GM12878 (cell line): ENCODE measurements around the gene C2orf92. TPM values are rescaled to one million over a fixed set of nuclear protein-coding genes. Genes with fewer than 3 reads are reported as not detected.

Source experiments
- BCL11A ChIP-seq: IDR thresholded peaks from 2 replicates; pipeline ENCODE4 v1.6.1; 2011; ENCODE audit warnings: low read depth, low read length
- CTCF ChIP-seq, 3 experiments: IDR thresholded peaks in 2 of 3; conservative IDR thresholded peaks in 1 of 3; 2 replicates each; pipeline ENCODE4 v1.5.1; 2011; ENCODE audit warnings: low read depth in 3 of 3, low read length in 3 of 3, mild to moderate bottlenecking in 3 of 3, control low read depth in 2 of 3, moderate library complexity in 2 of 3, inconsistent platforms in 1 of 3, mixed read lengths in 1 of 3; ENCODE audit not compliant: control insufficient read depth in 2 of 3, insufficient read depth in 1 of 3; ENCODE audit errors: extremely low read depth in 1 of 3
- GABPA ChIP-seq: IDR thresholded peaks from 2 replicates; pipeline ENCODE4 v1.6.1; 2014; ENCODE audit warnings: antibody characterized with exemption, low read depth, mild to moderate bottlenecking, inconsistent platforms
- HSF1 ChIP-seq: fragments of 150-350 bp; IDR thresholded peaks from 2 replicates; pipeline ENCODE4 v1.6.1; 2014; ENCODE audit warnings: mild to moderate bottlenecking, low read depth, low read length
- IKZF1 ChIP-seq: fragments of 450-650 bp; conservative IDR thresholded peaks from 2 replicates; pipeline ENCODE4 v1.6.1; 2017; ENCODE audit warnings: antibody characterized with exemption, mild to moderate bottlenecking
- IKZF2 ChIP-seq, 2 experiments: fragments of 450-650 bp; IDR thresholded peaks; 2 replicates each; pipeline ENCODE4 v1.6.1; 2017; ENCODE audit warnings: mild to moderate bottlenecking in 2 of 2, moderate library complexity in 2 of 2
- JUNB ChIP-seq: IDR thresholded peaks from 2 replicates; pipeline ENCODE4 v1.6.1; 2016; ENCODE audit warnings: antibody characterized with exemption, mild to moderate bottlenecking
- LARP7 ChIP-seq: fragments of 450-650 bp; IDR thresholded peaks from 2 replicates; pipeline ENCODE4 v1.6.1; 2017; ENCODE audit warnings: mild to moderate bottlenecking
- MTA2 ChIP-seq: fragments of 450-650 bp; IDR thresholded peaks from 2 replicates; pipeline ENCODE4 v1.6.1; 2016; ENCODE audit warnings: low read depth, mild to moderate bottlenecking, moderate library complexity
- MYC ChIP-seq: IDR thresholded peaks from 2 replicates; pipeline ENCODE4 v1.6.1; 2011; ENCODE audit warnings: mild to moderate bottlenecking, low read length, moderate library complexity, inconsistent platforms; ENCODE audit not compliant: insufficient read depth, insufficient replicate concordance, insufficient read length, severe bottlenecking
- NFIC ChIP-seq: IDR thresholded peaks from 2 replicates; pipeline ENCODE4 v1.6.1; 2012; ENCODE audit warnings: low read depth, mild to moderate bottlenecking, inconsistent platforms, low read length, moderate library complexity
- PKNOX1 ChIP-seq: fragments of 450-650 bp; IDR thresholded peaks from 2 replicates; pipeline ENCODE4 v1.6.1; 2016; ENCODE audit warnings: mild to moderate bottlenecking
- PML ChIP-seq: IDR thresholded peaks from 2 replicates; pipeline ENCODE4 v1.6.1; 2012; ENCODE audit warnings: low read length, inconsistent platforms
- POLR2AphosphoS2 ChIP-seq: IDR thresholded peaks from 2 replicates; pipeline ENCODE4 v1.6.1; 2011; ENCODE audit warnings: low read depth, mild to moderate bottlenecking, low read length, improper control_type of control experiment, moderate library complexity
- POLR2AphosphoS5 ChIP-seq: IDR thresholded peaks from 2 replicates; pipeline ENCODE4 v1.6.1; 2011; ENCODE audit warnings: mild to moderate bottlenecking, low read length, inconsistent platforms
- POU2F2 ChIP-seq: IDR thresholded peaks from 3 replicates; pipeline ENCODE4 v1.6.1; 2011; ENCODE audit warnings: low read depth, mild to moderate bottlenecking, low read length, borderline replicate concordance
- RAD51 ChIP-seq: fragments of 450-650 bp; IDR thresholded peaks from 2 replicates; pipeline ENCODE4 v1.6.1; 2016; ENCODE audit warnings: moderate library complexity, mild to moderate bottlenecking, inconsistent platforms
- RELB ChIP-seq: fragments of 450-650 bp; IDR thresholded peaks from 2 replicates; pipeline ENCODE4 v1.6.1; 2017; ENCODE audit warnings: low read depth, mild to moderate bottlenecking, moderate library complexity
- SIN3A ChIP-seq: IDR thresholded peaks from 2 replicates; pipeline ENCODE4 v1.6.1; 2012; ENCODE audit warnings: low read depth, low read length, improper control_type of control experiment
- STAT3 ChIP-seq: IDR thresholded peaks from 2 replicates; pipeline ENCODE4 v1.6.1; 2011; ENCODE audit warnings: low read depth, low read length, improper control_type of control experiment
- ZBTB4 ChIP-seq: fragments of 450-650 bp; formaldehyde crosslinking; IDR thresholded peaks from 2 replicates; pipeline ENCODE4 v1.4.0; 2022; ENCODE audit warnings: mild to moderate bottlenecking, moderate library complexity
- polyA plus RNA-seq, 11 experiments: library from polyadenylated mRNA; depleted of rRNA in 4 of 11; unstranded in 6 of 11; stranded (reverse) in 5 of 11; fragments of >200 nt; fragmentation: Nextera tagmentation in 4 of 11; fragmentation: Illumina TruSeq in 1 of 11; extraction: Ambion mirVana in 4 of 11; extraction: Trizol in 1 of 11; gene quantifications; 1 replicate in 1 of 11; 2 replicates in 10 of 11; pipeline versions ENCODE4 v1.2.1 to v1.2.3, GENCODE V29; 2011 to 2016; ENCODE audit warnings: inconsistent platforms in 2 of 11, missing spikeins in 2 of 11, low read depth in 1 of 11
- total RNA-seq, 4 experiments: library from RNA; depleted of rRNA in 3 of 4; stranded (reverse); fragments of >200 nt in 3 of 4; fragmentation: Illumina TruSeq in 1 of 4; extraction: Trizol in 1 of 4; gene quantifications; 2 replicates each; pipeline versions ENCODE4 v1.2.1 to v1.2.3, GENCODE V29; 2013 to 2021

Gene C2orf92
- total and polyA plus RNA-seq, 10 of the 15 experiments (the other 5 are each of a cell fraction or from before 2014, with no cell fraction given), result 0.40 to 10.1 (median 3.7) TPM

GRCh38 chr2:97662895-97663625, 6.5 kb upstream of the C2orf92 start (continued):
- no peak for TF ChIP-seq CTCF (IDR thresholded peaks at IDR 0.05 in 2 of 3, conservative IDR thresholded peaks at IDR 0.05 in 1 of 3; ENCODE audit: control insufficient read depth in 2 of 3, extremely low read depth in 1 of 3, insufficient read depth in 1 of 3, low read depth in 3 of 3, low read length in 3 of 3)
- TF ChIP-seq MYC, result peak; percentile 39
- peak; percentile 65; the same call in 1 of the 2 replicates for TF ChIP-seq GABPA
- peak; percentile 65; the same call in 1 of the 2 replicates for TF ChIP-seq NFIC
- TF ChIP-seq STAT3, result no peak
- no peak for TF ChIP-seq HSF1
- peak; percentile 55; the same call in 1 of the 2 replicates for TF ChIP-seq IKZF1
- peak; percentile 97 for TF ChIP-seq PKNOX1
- TF ChIP-seq LARP7, result no peak
- TF ChIP-seq ZBTB4, result no peak
- peak; percentile 71 to 81 for TF ChIP-seq IKZF2 (IDR thresholded peaks at IDR 0.05)
- peak; percentile 27; the same call in 1 of the 2 replicates for TF ChIP-seq RAD51
- TF ChIP-seq POU2F2, result no peak
- TF ChIP-seq RELB, result peak; percentile 58
- TF ChIP-seq POLR2AphosphoS2, result peak; percentile 30; the same call in 1 of the 2 replicates
- TF ChIP-seq JUNB, result peak; percentile 89
- TF ChIP-seq BCL11A, result peak; percentile 83
- peak; percentile 33; the same call in 1 of the 2 replicates for TF ChIP-seq SIN3A
- 0 out of 2 replicates have a peak, but pooled peaks have one; percentile 17 for TF ChIP-seq MTA2
- peak; percentile 62 for TF ChIP-seq POLR2AphosphoS5
- peak; percentile 78; the same call in 1 of the 2 replicates for TF ChIP-seq PML
